Measurements from ENCODE around the gene DOCK9.

DNA sequence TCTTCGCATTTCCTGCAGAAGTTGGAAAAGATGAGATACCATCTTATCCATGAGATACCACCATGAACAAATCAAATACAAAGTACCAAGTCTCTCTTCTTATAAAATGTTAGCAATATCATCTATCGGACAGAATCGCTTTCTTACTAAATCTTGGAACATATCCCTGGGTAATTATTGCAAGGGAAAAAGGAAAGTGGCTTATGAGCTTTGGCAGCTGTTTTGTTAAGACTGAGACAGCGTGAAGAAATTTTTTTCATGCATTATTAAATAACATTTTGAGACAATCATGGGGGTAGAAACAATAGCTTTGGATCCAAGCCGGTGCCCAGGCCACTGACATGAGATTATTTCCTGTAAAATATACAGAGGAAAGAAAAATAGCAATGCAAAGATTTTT lies 84.5 kb downstream of the DOCK9 start:
- no peak for TF ChIP-seq REST (IDR thresholded peaks at IDR 0.05; ENCODE audit: insufficient read depth in 1 of 2, low read depth in 2 of 2, low read length in 1 of 2)
- TF ChIP-seq POLR2AphosphoS5 (IDR thresholded peaks at IDR 0.05; ENCODE audit: low read depth, low read length), result no peak
- TF ChIP-seq CTCF (IDR thresholded peaks at IDR 0.05), result no peak
- TF ChIP-seq SIN3A (IDR thresholded peaks at IDR 0.05; ENCODE audit: borderline replicate concordance, insufficient read depth, low read depth, low read length), result no peak
- no peak for TF ChIP-seq TCF7L2 (IDR thresholded peaks at IDR 0.05; ENCODE audit: low read depth, low read length)

Measured in Panc1 (cell line).